ENCODE data around the gene PPP1R3F.

- TF ChIP-seq POLR2A (IDR thresholded peaks at IDR 0.05) (no peak), CTCF (IDR thresholded peaks at IDR 0.05) (no peak), EP300 (IDR thresholded peaks at IDR 0.05) (no peak)
Measured at GRCh38 chrX:49270249-49270921, 792 bp downstream of the PPP1R3F start.

Data from stomach (tissue), 4 donors.